A673 (cell line): ENCODE data around the gene SEC14L5.

ENCODE experiments used
- CTCF ChIP-seq: fragments of 300-800, 200-600 bp; sonication (generic); conservative IDR thresholded peaks from 2 replicates; pipeline ENCODE4 v1.5.1; 2017; ENCODE audit warnings: low read depth, mild to moderate bottlenecking, antibody characterized with exemption, low read length, moderate library complexity, mixed read lengths
- EZH2 ChIP-seq: fragments of 200-600 bp; sonication (generic); IDR thresholded peaks from 2 replicates; pipeline ENCODE4 v1.6.1; 2017; ENCODE audit warnings: borderline replicate concordance, low read depth, mild to moderate bottlenecking, mixed read lengths, antibody characterized with exemption, low read length; ENCODE audit not compliant: poor library complexity, severe bottlenecking

DNA sequence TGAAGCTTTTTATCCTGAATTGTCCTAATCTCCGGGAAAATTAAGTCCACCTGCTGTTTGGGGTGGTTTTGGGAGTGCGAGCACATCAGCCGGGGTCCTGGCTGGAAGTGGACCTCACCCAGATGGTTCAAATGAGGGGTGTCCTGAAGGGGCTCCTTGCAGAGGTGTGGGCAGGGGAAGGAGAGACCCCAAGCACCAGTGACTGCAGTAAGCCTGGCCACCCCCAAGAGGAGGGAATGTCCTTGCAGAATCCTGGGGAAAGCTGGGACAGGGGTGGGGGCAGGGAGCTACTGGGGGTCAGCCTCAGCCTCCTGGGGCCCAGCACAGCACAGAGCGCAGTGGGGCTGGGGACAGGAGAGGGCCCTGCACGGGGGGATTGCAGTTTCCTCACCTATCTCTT, 46.2 kb downstream of the SEC14L5 start:
- TF ChIP-seq CTCF = no peak
- TF ChIP-seq EZH2 = no peak
